Sigmoid colon (tissue), 4 donors: ENCODE measurements around the gene NGRN.
"Not testable (repeated sequence)": the region's sequence is repeated elsewhere in the genome, so short reads cannot be mapped to it uniquely, and the experiment has no call there.

Source experiments
- CTCF ChIP-seq, 4 experiments: fragments of 450-650 bp in 3 of 4; fragments of 200-600 bp in 1 of 4; IDR thresholded peaks; one replicate each; pipeline ENCODE4 v1.5.1; 2016 to 2019; ENCODE audit warnings: antibody characterized with exemption in 4 of 4, mild to moderate bottlenecking in 3 of 4, moderate library complexity in 2 of 4
- EP300 ChIP-seq, 4 donors: sonication (generic); formaldehyde crosslinking; IDR thresholded peaks; one replicate each; pipeline ENCODE4 v1.6.1; 2017; ENCODE audit warnings: antibody characterized with exemption in 4 of 4
- POLR2A ChIP-seq, 2 donors: fragments of 450-650 bp; IDR thresholded peaks; one replicate each; pipeline ENCODE4 v1.6.1; 2016; ENCODE audit warnings: antibody characterized with exemption in 2 of 2, mild to moderate bottlenecking in 2 of 2, moderate library complexity in 2 of 2
- POLR2AphosphoS5 ChIP-seq, 4 donors: sonication (generic); formaldehyde crosslinking; IDR thresholded peaks; one replicate each; pipeline ENCODE4 v1.6.1; 2017; ENCODE audit warnings: antibody characterized with exemption in 4 of 4

DNA sequence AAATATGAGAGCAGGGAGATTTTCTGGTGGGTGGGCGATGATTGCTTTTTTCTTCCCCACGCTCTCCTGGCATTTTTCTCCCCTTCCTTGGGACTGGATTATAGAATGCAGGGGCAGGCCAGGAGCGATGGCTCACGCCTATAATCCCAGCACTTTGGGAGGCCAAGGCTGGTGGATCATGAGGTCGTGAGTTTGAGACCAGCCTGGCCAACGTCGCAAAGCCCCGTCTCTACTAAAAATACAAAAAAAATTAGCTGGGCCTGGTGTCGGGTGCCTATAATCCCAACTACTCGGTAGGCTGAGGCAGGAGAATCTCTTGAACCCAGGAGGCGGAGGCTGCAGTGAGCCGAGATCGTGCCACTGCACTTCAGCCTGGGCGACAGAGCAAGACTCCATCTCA is 39.9 kb downstream of the NGRN start:
- not testable (repeated sequence) for TF ChIP-seq POLR2AphosphoS5, CTCF, POLR2A, EP300 (IDR thresholded peaks at IDR 0.05)
